ENCODE data around the gene ASB10.

- no peak for TF ChIP-seq CTCF (IDR thresholded peaks at IDR 0.05)
- TF ChIP-seq POLR2A (IDR thresholded peaks at IDR 0.05): no peak
Measured at GRCh38 chr7:151187409-151188251, 580 bp upstream of the ASB10 start.
